HCT116 (cell line): ENCODE measurements around the gene TMEM54. TPM values are rescaled to one million over a fixed set of nuclear protein-coding genes. Genes with fewer than 3 reads are reported as not detected.

Experiments
- ATAC-seq: fragments of 200-7000 bp; cut with Tn5 transposase; 2 replicates; pipeline ENCODE4 v1.9.1; 2020; ENCODE audit warnings: mild to moderate bottlenecking, moderate library complexity
- BruUV-seq: library from RNA; stranded (reverse); fragments of 400-500 nt; replicated peaks from 2 replicates; lab custom pipeline; 2021; lab: Mats Ljungman, UMichigan
- CTCF ChIA-PET: fragments of 300-600 bp; sonication (Branson Sonifier 250); formaldehyde crosslinking; loops from one replicate; lab custom pipeline; 2021; ENCODE audit warnings: antibody characterized with exemption; lab: Charles Lee
- POLR2A ChIA-PET: fragments of 300-600, 350-600 bp; sonication (Branson Sonifier 250); formaldehyde crosslinking; loops from one replicate; lab custom pipeline; 2021; ENCODE audit warnings: antibody characterized with exemption; lab: Charles Lee
- RAD21 ChIA-PET, 2 experiments: fragments of 300-600 bp; sonication (Branson Sonifier 250); formaldehyde crosslinking; loops; one replicate each; lab custom pipeline; 2023; ENCODE audit warnings: low total read pairs in 2 of 2; ENCODE audit not compliant: uncharacterized antibody in 2 of 2, unreplicated experiment in 2 of 2, low non-redundant PET in 1 of 2; lab: Charles Lee
- DNase-seq: peaks from one replicate; pipeline ENCODE4 v3.0.0-alpha.2; 2010; ENCODE audit warnings: low read depth, low spot score
- H2AFZ ChIP-seq: fragments of 200-600 bp; shearing (Covaris generic), sonication (generic); 2 replicates; pipeline ENCODE4 v1.6.1; 2017; ENCODE audit warnings: low read depth, mixed run types, mixed read lengths, antibody characterized with exemption, low read length; ENCODE audit not compliant: poor library complexity, severe bottlenecking
- H3K27ac ChIP-seq: 2 replicates; pipeline ENCODE4 v1.5.1; 2012; ENCODE audit warnings: low read depth, low read length
- H3K27me3 ChIP-seq: fragments of 200-600 bp; sonication (generic); 2 replicates; pipeline ENCODE4 v1.6.1; 2016; ENCODE audit warnings: mixed run types, low read length, mixed read lengths; ENCODE audit not compliant: insufficient read depth
- H3K36me3 ChIP-seq, 2 experiments: fragments of 200-500 bp in 1 of 2; fragments of 200-600 bp in 1 of 2; sonication (Bioruptor generic) in 1 of 2; sonication (generic) in 1 of 2; 2 replicates each; pipeline versions ENCODE4 v1.5.1 to v1.6.1; 2014 to 2016; ENCODE audit warnings: low read length in 2 of 2, inconsistent platforms in 1 of 2, mixed read lengths in 1 of 2, mixed run types in 1 of 2; ENCODE audit not compliant: insufficient read depth in 2 of 2, control insufficient read depth in 1 of 2
- H3K4me1 ChIP-seq, 2 experiments: fragments of 200-600 bp in 1 of 2; sonication (generic) in 1 of 2; 2 replicates each; pipeline versions ENCODE4 v1.5.1 to v1.6.1; 2012 to 2017; ENCODE audit warnings: low read length in 2 of 2, inconsistent platforms in 1 of 2, mild to moderate bottlenecking in 1 of 2, mixed read lengths in 1 of 2, mixed run types in 1 of 2, moderate library complexity in 1 of 2; ENCODE audit not compliant: insufficient read depth in 2 of 2, control insufficient read depth in 1 of 2
- H3K4me2 ChIP-seq: fragments of 200-600 bp; sonication (generic); 2 replicates; pipeline ENCODE4 v1.6.1; 2017; ENCODE audit warnings: mixed run types, low read length, mixed read lengths
- H3K4me3 ChIP-seq, 2 experiments: fragments of 200-600 bp in 1 of 2; sonication (generic) in 1 of 2; replicated peaks in 1 of 2; 2 replicates each; pipeline ENCODE4 v1.5.1; 2011 to 2016; ENCODE audit warnings: low read length in 2 of 2, control low read depth in 1 of 2, low read depth in 1 of 2, mild to moderate bottlenecking in 1 of 2, mixed read lengths in 1 of 2, mixed run types in 1 of 2
- H3K79me2 ChIP-seq: fragments of 200-600 bp; sonication (generic); 2 replicates; pipeline ENCODE4 v1.6.1; 2017; ENCODE audit warnings: mild to moderate bottlenecking, mixed run types, low read length, moderate library complexity, mixed read lengths; ENCODE audit not compliant: insufficient read depth
- H3K9ac ChIP-seq: fragments of 200-600 bp; sonication (generic); 2 replicates; pipeline ENCODE4 v1.6.1; 2016; ENCODE audit warnings: low read length, mixed read lengths
- H3K9me2 ChIP-seq: fragments of 200-600 bp; sonication (generic), shearing (Covaris generic); 2 replicates; pipeline ENCODE4 v1.6.1; 2017; ENCODE audit warnings: mixed run types, mild to moderate bottlenecking, moderate library complexity; ENCODE audit not compliant: insufficient read depth
- H3K9me3 ChIP-seq, 2 experiments: fragments of 200-500 bp in 1 of 2; fragments of 200-600 bp in 1 of 2; sonication (Bioruptor generic) in 1 of 2; sonication (generic) in 1 of 2; 2 replicates each; pipeline ENCODE4 v1.6.1; 2014 to 2017; ENCODE audit warnings: low read length in 2 of 2, mixed read lengths in 2 of 2, inconsistent platforms in 1 of 2, low read depth in 1 of 2, mild to moderate bottlenecking in 1 of 2, mixed run types in 1 of 2, moderate library complexity in 1 of 2; ENCODE audit not compliant: control insufficient read depth in 1 of 2, insufficient read depth in 1 of 2
- H4K20me1 ChIP-seq: fragments of 200-600 bp; sonication (generic), shearing (Covaris generic); 2 replicates; pipeline ENCODE4 v1.6.1; 2017; ENCODE audit warnings: mixed run types, mild to moderate bottlenecking, moderate library complexity; ENCODE audit not compliant: insufficient read depth
- CEBPB ChIP-seq: IDR thresholded peaks from 2 replicates; pipeline ENCODE4 v1.6.1; 2012; ENCODE audit warnings: low read depth
- EZH2phosphoT487 ChIP-seq: fragments of 200-600 bp; IDR thresholded peaks from 2 replicates; pipeline ENCODE4 v1.6.1; 2018; ENCODE audit warnings: antibody characterized with exemption, borderline replicate concordance
- FOSL1 ChIP-seq: IDR thresholded peaks from 2 replicates; pipeline ENCODE4 v1.6.1; 2012; ENCODE audit warnings: low read depth
- POLR2A ChIP-seq: IDR thresholded peaks from 2 replicates; pipeline ENCODE4 v1.7.0; 2011; ENCODE audit warnings: borderline replicate concordance; ENCODE audit not compliant: insufficient read depth, insufficient read length; ENCODE audit errors: extremely low read depth
- POLR2AphosphoS5 ChIP-seq: IDR thresholded peaks from 2 replicates; pipeline ENCODE4 v1.6.1; 2011; ENCODE audit warnings: mild to moderate bottlenecking, low read depth, low read length, moderate library complexity
- RAD21 ChIP-seq: IDR thresholded peaks from 2 replicates; pipeline ENCODE4 v1.6.1; 2012; ENCODE audit warnings: low read depth, mild to moderate bottlenecking
- SIN3A ChIP-seq: IDR thresholded peaks from 2 replicates; pipeline ENCODE4 v1.6.1; 2012; ENCODE audit warnings: low read depth
- SRF ChIP-seq: IDR thresholded peaks from 2 replicates; pipeline ENCODE4 v1.6.1; 2012; ENCODE audit warnings: low read depth
- TCF7L2 ChIP-seq: IDR thresholded peaks from 2 replicates; pipeline ENCODE4 v1.7.0; 2011; ENCODE audit warnings: borderline replicate concordance, inconsistent platforms; ENCODE audit not compliant: insufficient read depth, insufficient read length; ENCODE audit errors: extremely low read depth
- YY1 ChIP-seq: IDR thresholded peaks from 2 replicates; pipeline ENCODE4 v1.6.1; 2011; ENCODE audit warnings: low read length, low read depth, moderate library complexity, mild to moderate bottlenecking; ENCODE audit not compliant: insufficient replicate concordance; ENCODE audit errors: extremely low read depth
- ZFX ChIP-seq: fragments of 450-650 bp; IDR thresholded peaks from 2 replicates; pipeline ENCODE4 v1.6.1; 2017
- intact Hi-C: fragments of 100-400 bp; cut with micrococcal nuclease; formaldehyde crosslinking; loops from 2 replicates; pipeline ENCODE4 v1.10.0; 2022
- total RNA-seq: library from RNA; stranded (reverse); gene quantifications from one replicate; pipeline ENCODE4 v1.2.1, GENCODE V29; 2021; ENCODE audit not compliant: unreplicated experiment
- TF ChIP-seq, protein P1 (sequence below): IDR thresholded peaks from 2 replicates; pipeline ENCODE4 v1.6.1; 2012; ENCODE audit warnings: low read depth
- TF ChIP-seq, protein P2 (sequence below): IDR thresholded peaks from 2 replicates; pipeline ENCODE4 v1.6.1; 2012
- TF ChIP-seq, protein P3 (sequence below): IDR thresholded peaks from 2 replicates; pipeline ENCODE4 v1.6.1; 2011; ENCODE audit warnings: mild to moderate bottlenecking, low read length, moderate library complexity; ENCODE audit not compliant: insufficient replicate concordance; ENCODE audit errors: extremely low read depth
- TF ChIP-seq, protein P4 (sequence below): IDR thresholded peaks from 2 replicates; pipeline ENCODE4 v1.6.1; 2012

TMEM54 gene
- total RNA-seq, 1 experiment from 2014 or later, result 121 TPM

DNA sequence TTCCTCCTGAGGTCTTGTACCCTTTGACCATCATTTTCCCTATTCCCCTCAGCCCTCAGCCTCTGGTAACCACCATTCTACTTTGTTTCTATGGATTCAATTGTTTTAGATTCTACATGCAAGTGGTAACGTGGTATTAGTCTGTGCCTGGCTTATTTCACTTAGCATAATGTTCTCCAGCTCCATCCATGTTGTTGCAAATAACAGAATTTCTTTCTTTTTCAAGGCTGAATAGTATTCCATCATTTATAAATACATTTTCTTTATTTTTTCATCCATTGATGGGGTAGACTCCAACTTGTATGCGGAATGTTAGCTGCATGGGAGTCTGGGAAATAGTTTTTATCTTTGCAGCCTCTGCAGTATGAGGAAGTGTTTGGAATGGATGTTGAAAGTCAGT, 26.3 kb upstream of the TMEM54 start:
- Histone ChIP-seq H3K4me2 (no peak overlapping the region), H3K36me3 (no peaks in the 10 kb centered on the region), H3K4me3 (no peak overlapping the region), H2AFZ (no peak overlapping the region), H3K79me2 (no peaks in the 10 kb centered on the region), H3K27ac (no peak overlapping the region), H4K20me1 (no peaks in the 10 kb centered on the region), H3K4me1 (no peaks in the 10 kb centered on the region), H3K9me2 (no peaks in the 10 kb centered on the region), H3K9ac (no peak overlapping the region), H3K9me3 (no peaks in the 10 kb centered on the region), H3K27me3 (no peaks in the 10 kb centered on the region)
- BruUV-seq, result no TSS peak
- no peak for ATAC-seq
- ChIA-PET RAD21 (no interaction called here), POLR2A (no interaction called here), CTCF (no interaction called here)
- no peak for DNase-seq
- TF ChIP-seq CEBPB (no peak), EZH2phosphoT487 (no peak), ZFX (no peak), POLR2AphosphoS5 (no peak)
- TF ChIP-seq, protein P1, sequence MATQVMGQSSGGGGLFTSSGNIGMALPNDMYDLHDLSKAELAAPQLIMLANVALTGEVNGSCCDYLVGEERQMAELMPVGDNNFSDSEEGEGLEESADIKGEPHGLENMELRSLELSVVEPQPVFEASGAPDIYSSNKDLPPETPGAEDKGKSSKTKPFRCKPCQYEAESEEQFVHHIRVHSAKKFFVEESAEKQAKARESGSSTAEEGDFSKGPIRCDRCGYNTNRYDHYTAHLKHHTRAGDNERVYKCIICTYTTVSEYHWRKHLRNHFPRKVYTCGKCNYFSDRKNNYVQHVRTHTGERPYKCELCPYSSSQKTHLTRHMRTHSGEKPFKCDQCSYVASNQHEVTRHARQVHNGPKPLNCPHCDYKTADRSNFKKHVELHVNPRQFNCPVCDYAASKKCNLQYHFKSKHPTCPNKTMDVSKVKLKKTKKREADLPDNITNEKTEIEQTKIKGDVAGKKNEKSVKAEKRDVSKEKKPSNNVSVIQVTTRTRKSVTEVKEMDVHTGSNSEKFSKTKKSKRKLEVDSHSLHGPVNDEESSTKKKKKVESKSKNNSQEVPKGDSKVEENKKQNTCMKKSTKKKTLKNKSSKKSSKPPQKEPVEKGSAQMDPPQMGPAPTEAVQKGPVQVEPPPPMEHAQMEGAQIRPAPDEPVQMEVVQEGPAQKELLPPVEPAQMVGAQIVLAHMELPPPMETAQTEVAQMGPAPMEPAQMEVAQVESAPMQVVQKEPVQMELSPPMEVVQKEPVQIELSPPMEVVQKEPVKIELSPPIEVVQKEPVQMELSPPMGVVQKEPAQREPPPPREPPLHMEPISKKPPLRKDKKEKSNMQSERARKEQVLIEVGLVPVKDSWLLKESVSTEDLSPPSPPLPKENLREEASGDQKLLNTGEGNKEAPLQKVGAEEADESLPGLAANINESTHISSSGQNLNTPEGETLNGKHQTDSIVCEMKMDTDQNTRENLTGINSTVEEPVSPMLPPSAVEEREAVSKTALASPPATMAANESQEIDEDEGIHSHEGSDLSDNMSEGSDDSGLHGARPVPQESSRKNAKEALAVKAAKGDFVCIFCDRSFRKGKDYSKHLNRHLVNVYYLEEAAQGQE, result no peak
- intact Hi-C loops, result no loop called here

DNA sequence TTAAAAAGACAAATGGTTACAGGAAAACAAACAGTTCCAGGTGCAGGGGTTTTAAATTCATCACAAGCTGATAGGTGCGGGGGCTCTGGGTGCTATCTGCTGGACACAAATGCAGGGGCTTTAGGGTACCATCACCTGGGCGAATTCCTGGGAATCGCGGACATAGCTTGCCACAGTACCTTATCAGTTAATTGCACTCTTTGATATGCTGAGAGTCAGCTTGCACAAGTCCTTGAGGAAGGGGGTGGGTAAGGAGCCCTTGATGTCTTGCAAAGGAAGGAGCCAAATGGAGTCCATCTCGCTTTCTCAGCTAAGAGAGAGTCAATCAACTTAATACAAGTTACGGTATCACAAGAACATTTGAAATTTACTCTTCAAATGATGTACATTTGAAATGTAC, 25.4 kb upstream of the TMEM54 start:
- Histone ChIP-seq H4K20me1 (no peaks in the 10 kb centered on the region), H3K4me2 (no peak overlapping the region), H2AFZ (no peak overlapping the region), H3K79me2 (no peaks in the 10 kb centered on the region), H3K36me3 (no peaks in the 10 kb centered on the region), H3K27ac (no peak overlapping the region), H3K9me3 (no peaks in the 10 kb centered on the region), H3K4me3 (no peak overlapping the region), H3K9ac (no peak overlapping the region), H3K4me1 (no peaks in the 10 kb centered on the region), H3K27me3 (no peaks in the 10 kb centered on the region), H3K9me2 (no peaks in the 10 kb centered on the region)
- ChIA-PET RAD21 (interaction anchor here in 1 of 2 experiments (0.7 kb wide), 1 partner anchor 8 kb away, joined by 3 read pairs; no protein-coding TSS in a partner anchor), CTCF (no interaction called here), POLR2A (interaction anchor here (0.7 kb wide), 1 partner anchor 27 kb away, joined by 3 read pairs; no protein-coding TSS in a partner anchor)
- ATAC-seq (no peak), DNase-seq (no peak)
- BruUV-seq, result no TSS peak
- TF ChIP-seq, protein P2, sequence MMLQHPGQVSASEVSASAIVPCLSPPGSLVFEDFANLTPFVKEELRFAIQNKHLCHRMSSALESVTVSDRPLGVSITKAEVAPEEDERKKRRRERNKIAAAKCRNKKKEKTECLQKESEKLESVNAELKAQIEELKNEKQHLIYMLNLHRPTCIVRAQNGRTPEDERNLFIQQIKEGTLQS, result no peak
- TF ChIP-seq RAD21 (no peak), SRF (no peak), FOSL1 (no peak), POLR2A (no peak), YY1 (no peak), POLR2AphosphoS5 (no peak), SIN3A (no peak), TCF7L2 (no peak)
- TF ChIP-seq, protein P3, sequence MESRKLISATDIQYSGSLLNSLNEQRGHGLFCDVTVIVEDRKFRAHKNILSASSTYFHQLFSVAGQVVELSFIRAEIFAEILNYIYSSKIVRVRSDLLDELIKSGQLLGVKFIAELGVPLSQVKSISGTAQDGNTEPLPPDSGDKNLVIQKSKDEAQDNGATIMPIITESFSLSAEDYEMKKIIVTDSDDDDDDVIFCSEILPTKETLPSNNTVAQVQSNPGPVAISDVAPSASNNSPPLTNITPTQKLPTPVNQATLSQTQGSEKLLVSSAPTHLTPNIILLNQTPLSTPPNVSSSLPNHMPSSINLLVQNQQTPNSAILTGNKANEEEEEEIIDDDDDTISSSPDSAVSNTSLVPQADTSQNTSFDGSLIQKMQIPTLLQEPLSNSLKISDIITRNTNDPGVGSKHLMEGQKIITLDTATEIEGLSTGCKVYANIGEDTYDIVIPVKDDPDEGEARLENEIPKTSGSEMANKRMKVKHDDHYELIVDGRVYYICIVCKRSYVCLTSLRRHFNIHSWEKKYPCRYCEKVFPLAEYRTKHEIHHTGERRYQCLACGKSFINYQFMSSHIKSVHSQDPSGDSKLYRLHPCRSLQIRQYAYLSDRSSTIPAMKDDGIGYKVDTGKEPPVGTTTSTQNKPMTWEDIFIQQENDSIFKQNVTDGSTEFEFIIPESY, result no peak
- TF ChIP-seq, protein P4, sequence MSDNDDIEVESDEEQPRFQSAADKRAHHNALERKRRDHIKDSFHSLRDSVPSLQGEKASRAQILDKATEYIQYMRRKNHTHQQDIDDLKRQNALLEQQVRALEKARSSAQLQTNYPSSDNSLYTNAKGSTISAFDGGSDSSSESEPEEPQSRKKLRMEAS, result no peak
- intact Hi-C loops, result no loop called here
